K562 (cell line): ENCODE results near the gene HOXB4. TPM values are rescaled to one million over a fixed set of nuclear protein-coding genes. Genes with fewer than 3 reads are reported as not detected.

Experiments
- CBX2 ChIP-seq: fragments of 200-600 bp; sonication (generic); IDR thresholded peaks from one replicate; pipeline ENCODE4 v1.6.1; 2012; ENCODE audit warnings: mild to moderate bottlenecking, low read length, inconsistent platforms; ENCODE audit not compliant: insufficient read depth, poor library complexity, severe bottlenecking
- DMBX1 ChIP-seq: fragments of 250-450 bp; sonication (Bioruptor Pico); IDR thresholded peaks from 2 replicates; pipeline ENCODE4 v1.8.0; 2022; ENCODE audit warnings: inconsistent platforms, mild to moderate bottlenecking, moderate library complexity, borderline replicate concordance
- EGR1 ChIP-seq: fragments of 450-650 bp; conservative IDR thresholded peaks from 2 replicates; pipeline ENCODE4 v1.6.1; 2017; ENCODE audit warnings: mild to moderate bottlenecking
- L3MBTL2 ChIP-seq: fragments of 450-650 bp; IDR thresholded peaks from 2 replicates; pipeline ENCODE4 v1.6.1; 2016; ENCODE audit warnings: mild to moderate bottlenecking, moderate library complexity
- MYC ChIP-seq, 2 experiments: fragments of 250-450 bp in 1 of 2; sonication (Bioruptor Pico) in 1 of 2; IDR thresholded peaks; 2 replicates each; pipeline versions ENCODE4 v1.5.1 to v1.6.1; 2012 to 2021; ENCODE audit warnings: low read depth in 2 of 2, borderline replicate concordance in 1 of 2, improper control_type of control experiment in 1 of 2, low read length in 1 of 2, mild to moderate bottlenecking in 1 of 2, moderate library complexity in 1 of 2
- PCBP1 ChIP-seq: fragments of 200-400 bp; formaldehyde crosslinking; IDR thresholded peaks from 2 replicates; pipeline ENCODE4 v1.6.1; 2018; ENCODE audit warnings: mild to moderate bottlenecking, low read depth, low read length; ENCODE audit not compliant: poor library complexity, severe bottlenecking
- RBM34 ChIP-seq: fragments of 200-400 bp; formaldehyde crosslinking; IDR thresholded peaks from 2 replicates; pipeline ENCODE4 v1.6.1; 2018; ENCODE audit warnings: low read length, borderline replicate concordance; ENCODE audit not compliant: insufficient read depth
- RCOR1 ChIP-seq, 2 experiments: IDR thresholded peaks; 2 replicates each; pipeline ENCODE4 v1.6.1; 2012; ENCODE audit warnings: low read depth in 2 of 2, low read length in 2 of 2, borderline replicate concordance in 1 of 2, improper control_type of control experiment in 1 of 2
- RFX7 ChIP-seq: fragments of 250-450 bp; sonication (Bioruptor Pico); IDR thresholded peaks from 2 replicates; pipeline ENCODE4 v1.5.1; 2021; ENCODE audit warnings: mild to moderate bottlenecking
- RNF2 ChIP-seq: sonication (generic); IDR thresholded peaks from 2 replicates; pipeline ENCODE4 v1.6.1; 2016
- SMARCA5 ChIP-seq: fragments of 450-650 bp; IDR thresholded peaks from 2 replicates; pipeline ENCODE4 v1.6.1; 2016
- TCFL5 ChIP-seq: fragments of 250-450 bp; sonication (Bioruptor Pico); conservative IDR thresholded peaks from 2 replicates; pipeline ENCODE4 v1.6.1; 2021; ENCODE audit warnings: mild to moderate bottlenecking, moderate library complexity, matching md5 sums
- ZNF561 ChIP-seq: fragments of 450-650 bp; formaldehyde crosslinking; conservative IDR thresholded peaks from 2 replicates; pipeline ENCODE4 v1.4.0; 2020; ENCODE audit warnings: mild to moderate bottlenecking, moderate library complexity
- ZNF75A ChIP-seq: fragments of 450-650 bp; formaldehyde crosslinking; IDR thresholded peaks from 2 replicates; pipeline ENCODE4 v1.4.0; 2020; ENCODE audit warnings: mild to moderate bottlenecking
- ZNF76 ChIP-seq: fragments of 250-450 bp; sonication (Bioruptor Pico); IDR thresholded peaks from 2 replicates; pipeline ENCODE4 v1.4.0; 2020; ENCODE audit warnings: mild to moderate bottlenecking, moderate library complexity, borderline replicate concordance
- polyA plus RNA-seq, 8 experiments: library from polyadenylated mRNA; depleted of rRNA in 4 of 8; stranded (reverse) in 5 of 8; unstranded in 3 of 8; fragments of >200 nt; fragmentation: Nextera tagmentation in 2 of 8; fragmentation: Illumina TruSeq in 1 of 8; extraction: Ambion mirVana in 2 of 8; extraction: Trizol in 1 of 8; gene quantifications; 2 replicates each; pipeline versions ENCODE4 v1.2.1 to v1.2.3, GENCODE V29; 2011 to 2014; ENCODE audit warnings: inconsistent platforms in 1 of 8, missing spikeins in 1 of 8
- total RNA-seq, 7 experiments: library from RNA; depleted of rRNA in 6 of 7; stranded (reverse); fragments of >200 nt in 6 of 7; fragmentation: Illumina TruSeq in 2 of 7; extraction: Trizol in 2 of 7; gene quantifications; 2 replicates each; pipeline versions ENCODE4 v1.2.1 to v1.2.3, GENCODE V29; 2011 to 2021; ENCODE audit warnings: low replicate concordance in 1 of 7
- TF ChIP-seq, protein P1 (sequence below): fragments of 450-650 bp; IDR thresholded peaks from 2 replicates; pipeline ENCODE4 v1.7.0; 2016; ENCODE audit warnings: borderline replicate concordance
- TF ChIP-seq, protein P2 (sequence below): fragments of 250-450 bp; sonication (Bioruptor Pico); IDR thresholded peaks from 2 replicates; pipeline ENCODE4 v1.4.0; 2020; ENCODE audit warnings: mild to moderate bottlenecking, moderate library complexity
- TF ChIP-seq, protein P3 (sequence below): fragments of 250-450 bp; sonication (Bioruptor Pico); IDR thresholded peaks from 2 replicates; pipeline ENCODE4 v1.4.0; 2020; ENCODE audit warnings: mild to moderate bottlenecking, moderate library complexity, borderline replicate concordance
- TF ChIP-seq, protein P4 (sequence below): sonication (generic); formaldehyde crosslinking; IDR thresholded peaks from 2 replicates; pipeline ENCODE4 v1.8.1; 2022; ENCODE audit warnings: missing genetic modification reagents

The HOXB4 gene
- total and polyA plus RNA-seq, 9 of the 15 experiments (the other 6 are each of a cell fraction or from before 2014, with no cell fraction given): 1.6 to 34.9 (median 14.9) TPM

DNA sequence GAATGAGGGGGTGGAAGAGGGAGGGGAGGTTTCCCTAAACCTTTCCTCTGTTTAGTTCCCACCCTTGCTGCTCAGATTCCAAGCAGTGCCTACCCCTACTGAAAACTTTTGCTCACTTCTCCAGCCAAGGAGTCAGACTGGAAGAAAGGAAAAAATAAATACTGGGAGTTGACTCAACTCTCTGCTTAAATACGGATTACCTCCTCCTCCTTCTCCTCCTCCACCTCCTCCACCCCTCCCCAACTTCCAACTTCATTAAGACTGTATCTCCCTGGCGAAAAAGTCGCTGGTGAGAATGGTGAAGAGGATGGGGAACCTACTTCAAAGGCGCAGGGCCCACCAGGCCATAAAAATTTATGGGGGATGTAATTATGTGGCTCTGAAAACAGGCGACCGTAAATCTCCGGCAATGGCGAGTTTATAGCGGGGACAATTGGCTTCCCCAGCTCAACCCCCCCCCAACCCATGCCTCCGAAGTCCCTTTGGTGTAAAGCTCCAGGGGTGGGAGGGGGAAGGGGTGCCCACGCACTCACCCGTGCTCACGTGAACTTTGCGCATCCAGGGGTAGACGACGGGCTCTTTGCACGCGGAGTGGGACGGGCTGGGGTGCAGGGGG is 712 bp downstream of the HOXB4 start (continued):
- TF ChIP-seq, protein P1, sequence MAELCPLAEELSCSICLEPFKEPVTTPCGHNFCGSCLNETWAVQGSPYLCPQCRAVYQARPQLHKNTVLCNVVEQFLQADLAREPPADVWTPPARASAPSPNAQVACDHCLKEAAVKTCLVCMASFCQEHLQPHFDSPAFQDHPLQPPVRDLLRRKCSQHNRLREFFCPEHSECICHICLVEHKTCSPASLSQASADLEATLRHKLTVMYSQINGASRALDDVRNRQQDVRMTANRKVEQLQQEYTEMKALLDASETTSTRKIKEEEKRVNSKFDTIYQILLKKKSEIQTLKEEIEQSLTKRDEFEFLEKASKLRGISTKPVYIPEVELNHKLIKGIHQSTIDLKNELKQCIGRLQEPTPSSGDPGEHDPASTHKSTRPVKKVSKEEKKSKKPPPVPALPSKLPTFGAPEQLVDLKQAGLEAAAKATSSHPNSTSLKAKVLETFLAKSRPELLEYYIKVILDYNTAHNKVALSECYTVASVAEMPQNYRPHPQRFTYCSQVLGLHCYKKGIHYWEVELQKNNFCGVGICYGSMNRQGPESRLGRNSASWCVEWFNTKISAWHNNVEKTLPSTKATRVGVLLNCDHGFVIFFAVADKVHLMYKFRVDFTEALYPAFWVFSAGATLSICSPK: no peak
- peak; percentile 62 for TF ChIP-seq EGR1
- TF ChIP-seq CBX2: no peak
- no peak for TF ChIP-seq ZNF561 (CRISPR knock-in tag)
- no peak for TF ChIP-seq DMBX1
- TF ChIP-seq, protein P2, sequence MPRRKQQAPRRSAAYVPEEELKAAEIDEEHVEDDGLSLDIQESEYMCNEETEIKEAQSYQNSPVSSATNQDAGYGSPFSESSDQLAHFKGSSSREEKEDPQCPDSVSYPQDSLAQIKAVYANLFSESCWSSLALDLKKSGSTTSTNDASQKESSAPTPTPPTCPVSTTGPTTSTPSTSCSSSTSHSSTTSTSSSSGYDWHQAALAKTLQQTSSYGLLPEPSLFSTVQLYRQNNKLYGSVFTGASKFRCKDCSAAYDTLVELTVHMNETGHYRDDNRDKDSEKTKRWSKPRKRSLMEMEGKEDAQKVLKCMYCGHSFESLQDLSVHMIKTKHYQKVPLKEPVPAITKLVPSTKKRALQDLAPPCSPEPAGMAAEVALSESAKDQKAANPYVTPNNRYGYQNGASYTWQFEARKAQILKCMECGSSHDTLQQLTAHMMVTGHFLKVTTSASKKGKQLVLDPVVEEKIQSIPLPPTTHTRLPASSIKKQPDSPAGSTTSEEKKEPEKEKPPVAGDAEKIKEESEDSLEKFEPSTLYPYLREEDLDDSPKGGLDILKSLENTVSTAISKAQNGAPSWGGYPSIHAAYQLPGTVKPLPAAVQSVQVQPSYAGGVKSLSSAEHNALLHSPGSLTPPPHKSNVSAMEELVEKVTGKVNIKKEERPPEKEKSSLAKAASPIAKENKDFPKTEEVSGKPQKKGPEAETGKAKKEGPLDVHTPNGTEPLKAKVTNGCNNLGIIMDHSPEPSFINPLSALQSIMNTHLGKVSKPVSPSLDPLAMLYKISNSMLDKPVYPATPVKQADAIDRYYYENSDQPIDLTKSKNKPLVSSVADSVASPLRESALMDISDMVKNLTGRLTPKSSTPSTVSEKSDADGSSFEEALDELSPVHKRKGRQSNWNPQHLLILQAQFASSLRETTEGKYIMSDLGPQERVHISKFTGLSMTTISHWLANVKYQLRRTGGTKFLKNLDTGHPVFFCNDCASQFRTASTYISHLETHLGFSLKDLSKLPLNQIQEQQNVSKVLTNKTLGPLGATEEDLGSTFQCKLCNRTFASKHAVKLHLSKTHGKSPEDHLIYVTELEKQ: no peak
- TF ChIP-seq RBM34: no peak
- TF ChIP-seq, protein P3, sequence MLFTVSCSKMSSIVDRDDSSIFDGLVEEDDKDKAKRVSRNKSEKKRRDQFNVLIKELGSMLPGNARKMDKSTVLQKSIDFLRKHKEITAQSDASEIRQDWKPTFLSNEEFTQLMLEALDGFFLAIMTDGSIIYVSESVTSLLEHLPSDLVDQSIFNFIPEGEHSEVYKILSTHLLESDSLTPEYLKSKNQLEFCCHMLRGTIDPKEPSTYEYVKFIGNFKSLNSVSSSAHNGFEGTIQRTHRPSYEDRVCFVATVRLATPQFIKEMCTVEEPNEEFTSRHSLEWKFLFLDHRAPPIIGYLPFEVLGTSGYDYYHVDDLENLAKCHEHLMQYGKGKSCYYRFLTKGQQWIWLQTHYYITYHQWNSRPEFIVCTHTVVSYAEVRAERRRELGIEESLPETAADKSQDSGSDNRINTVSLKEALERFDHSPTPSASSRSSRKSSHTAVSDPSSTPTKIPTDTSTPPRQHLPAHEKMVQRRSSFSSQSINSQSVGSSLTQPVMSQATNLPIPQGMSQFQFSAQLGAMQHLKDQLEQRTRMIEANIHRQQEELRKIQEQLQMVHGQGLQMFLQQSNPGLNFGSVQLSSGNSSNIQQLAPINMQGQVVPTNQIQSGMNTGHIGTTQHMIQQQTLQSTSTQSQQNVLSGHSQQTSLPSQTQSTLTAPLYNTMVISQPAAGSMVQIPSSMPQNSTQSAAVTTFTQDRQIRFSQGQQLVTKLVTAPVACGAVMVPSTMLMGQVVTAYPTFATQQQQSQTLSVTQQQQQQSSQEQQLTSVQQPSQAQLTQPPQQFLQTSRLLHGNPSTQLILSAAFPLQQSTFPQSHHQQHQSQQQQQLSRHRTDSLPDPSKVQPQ (CRISPR knock-in tag): no peak
- 0 out of 2 replicates have a peak, but pooled peaks have one; percentile 12 for TF ChIP-seq RNF2
- TF ChIP-seq, protein P4, sequence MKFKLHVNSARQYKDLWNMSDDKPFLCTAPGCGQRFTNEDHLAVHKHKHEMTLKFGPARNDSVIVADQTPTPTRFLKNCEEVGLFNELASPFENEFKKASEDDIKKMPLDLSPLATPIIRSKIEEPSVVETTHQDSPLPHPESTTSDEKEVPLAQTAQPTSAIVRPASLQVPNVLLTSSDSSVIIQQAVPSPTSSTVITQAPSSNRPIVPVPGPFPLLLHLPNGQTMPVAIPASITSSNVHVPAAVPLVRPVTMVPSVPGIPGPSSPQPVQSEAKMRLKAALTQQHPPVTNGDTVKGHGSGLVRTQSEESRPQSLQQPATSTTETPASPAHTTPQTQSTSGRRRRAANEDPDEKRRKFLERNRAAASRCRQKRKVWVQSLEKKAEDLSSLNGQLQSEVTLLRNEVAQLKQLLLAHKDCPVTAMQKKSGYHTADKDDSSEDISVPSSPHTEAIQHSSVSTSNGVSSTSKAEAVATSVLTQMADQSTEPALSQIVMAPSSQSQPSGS (CRISPR knock-in tag): no peak
- TF ChIP-seq ZNF75A: no peak
- TF ChIP-seq RFX7 (CRISPR knock-in tag): no peak
- TF ChIP-seq PCBP1: no peak
- no peak for TF ChIP-seq ZNF76
- no peak for TF ChIP-seq L3MBTL2
- TF ChIP-seq TCFL5 (CRISPR knock-in tag): no peak
- no peak for TF ChIP-seq RCOR1 (IDR thresholded peaks at IDR 0.05; ENCODE audit: borderline replicate concordance in 1 of 2, low read depth in 2 of 2, low read length in 2 of 2)
- no peak for TF ChIP-seq MYC (IDR thresholded peaks at IDR 0.05; ENCODE audit: low read depth, low read length)
- no peak for TF ChIP-seq MYC (CRISPR knock-in tag; IDR thresholded peaks at IDR 0.05; ENCODE audit: borderline replicate concordance, low read depth)
- TF ChIP-seq SMARCA5: no peak
